Stimulated activated naive CD8-positive, alpha-beta T cell treated with anti-CD3 and anti-CD28 coated beads, Interleukin-15, amount 100 ng/mL, for 72 hours (primary cell): ENCODE measurements around the gene TAC1.
A peak's percentile ranks its signal among the peaks of the same experiment; 100 is the strongest.

Experiments used
- ATAC-seq: fragments of 150-1000 bp; cut with Tn5 transposase; 2 replicates; pipeline ENCODE4 v1.10.0; 2021; ENCODE audit warnings: mild to moderate bottlenecking, moderate library complexity
- DNase-seq, 2 donors: peaks; one replicate each; pipeline ENCODE4 v3.0.0; 2021 to 2022
- H3K27ac Mint-ChIP-seq, 2 donors: one replicate each; pipeline ENCODE4 v1.8.0; 2022; ENCODE audit warnings: mild to moderate bottlenecking in 2 of 2, mixed read lengths in 2 of 2, moderate library complexity in 2 of 2
- H3K27me3 Mint-ChIP-seq: one replicate; pipeline ENCODE4 v1.8.0; 2022; ENCODE audit warnings: mixed read lengths
- H3K4me1 Mint-ChIP-seq: one replicate; pipeline ENCODE4 v1.8.0; 2022; ENCODE audit warnings: mild to moderate bottlenecking, mixed read lengths
- H3K4me3 Mint-ChIP-seq, 2 donors: one replicate each; pipeline ENCODE4 v1.8.0; 2022; ENCODE audit warnings: mild to moderate bottlenecking in 2 of 2, mixed read lengths in 2 of 2, moderate library complexity in 1 of 2
- H3K9me3 Mint-ChIP-seq, 2 donors: one replicate each; pipeline ENCODE4 v1.8.0; 2022; ENCODE audit warnings: mixed read lengths in 2 of 2

TAC1 gene

GRCh38 chr7:97731736-97732564 is at the start of gene TAC1:
TSS of gene TAC1 (plus strand) at chr7:97732086. CDS start at chr7:97732613, 527 bp downstream.
- Mint-ChIP-seq H3K9me3 (no peaks in the 10 kb centered on the region), H3K4me3 (peak within 1 kb of the TSS; percentile 61 to 67), H3K27ac (peak within 1 kb of the TSS in 1 of 2 donors; percentile 79), H3K4me1 (peaks cover 29% of the 10 kb centered on the region), H3K27me3 (peaks cover 70% of the 10 kb centered on the region)
- DNase-seq (no peak), ATAC-seq (peak; percentile 39)

- no peaks in the 10 kb centered on the region for H3K9me3 Mint-ChIP-seq
- H3K27ac Mint-ChIP-seq, result no peak overlapping the region
- H3K4me1 Mint-ChIP-seq, result no peaks in the 10 kb centered on the region
- no peak for DNase-seq
- peaks cover 12% of the 10 kb centered on the region for H3K27me3 Mint-ChIP-seq
- no peak for ATAC-seq
- H3K4me3 Mint-ChIP-seq, result no peak overlapping the region
These were observed 45.9 kb upstream of the TAC1 start for GRCh38 chr7:97685952-97686351.

GRCh38 chr7:97693586-97693985 is 38.3 kb upstream of the TAC1 start:
- no peaks in the 10 kb centered on the region for H3K9me3 Mint-ChIP-seq
- H3K27me3 Mint-ChIP-seq, result no peaks in the 10 kb centered on the region
- ATAC-seq, result no peak
- no peak overlapping the region for H3K4me3 Mint-ChIP-seq
- H3K4me1 Mint-ChIP-seq, result no peaks in the 10 kb centered on the region
- no peak overlapping the region for H3K27ac Mint-ChIP-seq
- DNase-seq, result no peak

- DNase-seq (no peak), ATAC-seq (no peak)
- Mint-ChIP-seq H3K4me1 (no peaks in the 10 kb centered on the region), H3K27ac (no peak overlapping the region), H3K27me3 (no peaks in the 10 kb centered on the region), H3K4me3 (no peak overlapping the region), H3K9me3 (peaks cover 0 to 4% of the 10 kb centered on the region in 2 donors)
These were observed 37.5 kb upstream of the TAC1 start for GRCh38 chr7:97694355-97694754.

GRCh38 chr7:97697396-97697795 is 34.5 kb upstream of the TAC1 start:
- Mint-ChIP-seq H3K27ac (no peak overlapping the region), H3K9me3 (peaks cover 7 to 8% of the 10 kb centered on the region in 2 donors), H3K4me1 (no peaks in the 10 kb centered on the region), H3K4me3 (no peak overlapping the region), H3K27me3 (no peaks in the 10 kb centered on the region)
- no peak for DNase-seq
- no peak for ATAC-seq

GRCh38 chr7:97722386-97722785 is 9.5 kb upstream of the TAC1 start:
- no peak overlapping the region for H3K27ac Mint-ChIP-seq
- H3K4me3 Mint-ChIP-seq, result no peak overlapping the region
- no peak for ATAC-seq

GRCh38 chr7:97732565-97733275 is 834 bp downstream of the TAC1 start:
- peaks cover 70% of the 10 kb centered on the region for H3K27me3 Mint-ChIP-seq
- ATAC-seq (peak; percentile 20), DNase-seq (no peak)
- H3K9me3 Mint-ChIP-seq, result no peaks in the 10 kb centered on the region
- H3K4me1 Mint-ChIP-seq, result peaks cover 29% of the 10 kb centered on the region
- no peak overlapping the region for H3K27ac Mint-ChIP-seq
- H3K4me3 Mint-ChIP-seq, result peak overlapping the region; percentile 61 to 67

More at GRCh38 chr7:97722386-97722785, 9.5 kb upstream of the TAC1 start:
- no peak for DNase-seq
- H3K9me3 Mint-ChIP-seq, result peaks cover 0 to 10% of the 10 kb centered on the region in 2 donors
- H3K4me1 Mint-ChIP-seq, result no peaks in the 10 kb centered on the region
- peaks cover 22% of the 10 kb centered on the region for H3K27me3 Mint-ChIP-seq

GRCh38 chr7:97733276-97734161 is 1.6 kb downstream of the TAC1 start:
- H3K4me3 Mint-ChIP-seq, result peak overlapping the region; percentile 61 to 67
- peak in 1 of 2 donors; percentile 9 for DNase-seq
- no peaks in the 10 kb centered on the region for H3K9me3 Mint-ChIP-seq
- H3K27me3 Mint-ChIP-seq, result peaks cover 67% of the 10 kb centered on the region
- H3K27ac Mint-ChIP-seq, result no peak overlapping the region
- peak; percentile 39 for ATAC-seq
- peaks cover 29% of the 10 kb centered on the region for H3K4me1 Mint-ChIP-seq

GRCh38 chr7:97734255-97734654 is 2.4 kb downstream of the TAC1 start:
- peak overlapping the region in 1 of 2 donors; percentile 20 for H3K4me3 Mint-ChIP-seq
- peaks cover 61% of the 10 kb centered on the region for H3K27me3 Mint-ChIP-seq
- H3K9me3 Mint-ChIP-seq, result no peaks in the 10 kb centered on the region
- H3K27ac Mint-ChIP-seq, result no peak overlapping the region
- DNase-seq (no peak), ATAC-seq (no peak)
- peaks cover 29% of the 10 kb centered on the region for H3K4me1 Mint-ChIP-seq

GRCh38 chr7:97735075-97735474 is 3.2 kb downstream of the TAC1 start:
- peaks cover 53% of the 10 kb centered on the region for H3K27me3 Mint-ChIP-seq

GRCh38 chr7:97748482-97748881 is 16.6 kb downstream of the TAC1 start:
- Mint-ChIP-seq H3K27me3 (no peaks in the 10 kb centered on the region), H3K4me1 (no peaks in the 10 kb centered on the region), H3K9me3 (no peaks in the 10 kb centered on the region), H3K27ac (no peak overlapping the region), H3K4me3 (no peak overlapping the region)
- ATAC-seq (no peak), DNase-seq (no peak)

More at GRCh38 chr7:97735075-97735474, 3.2 kb downstream of the TAC1 start:
- no peak overlapping the region for H3K27ac Mint-ChIP-seq
- no peaks in the 10 kb centered on the region for H3K9me3 Mint-ChIP-seq
- no peak overlapping the region for H3K4me3 Mint-ChIP-seq
- peaks cover 29% of the 10 kb centered on the region for H3K4me1 Mint-ChIP-seq
- DNase-seq (no peak), ATAC-seq (no peak)

GRCh38 chr7:97751566-97751965 is 19.7 kb downstream of the TAC1 start:
- Mint-ChIP-seq H3K27me3 (no peaks in the 10 kb centered on the region), H3K9me3 (no peaks in the 10 kb centered on the region), H3K4me3 (no peak overlapping the region), H3K4me1 (no peaks in the 10 kb centered on the region), H3K27ac (no peak overlapping the region)
- no peak for DNase-seq
- ATAC-seq, result no peak

- DNase-seq (no peak), ATAC-seq (no peak)
- H3K4me1 Mint-ChIP-seq, result no peaks in the 10 kb centered on the region
- H3K9me3 Mint-ChIP-seq, result no peaks in the 10 kb centered on the region
- no peak overlapping the region for H3K4me3 Mint-ChIP-seq
- no peaks in the 10 kb centered on the region for H3K27me3 Mint-ChIP-seq
- H3K27ac Mint-ChIP-seq, result no peak overlapping the region
These were observed 20.3 kb downstream of the TAC1 start for GRCh38 chr7:97752215-97752614.

GRCh38 chr7:97757824-97758223 is 25.9 kb downstream of the TAC1 start:
- no peak for ATAC-seq
- DNase-seq, result no peak
- no peak overlapping the region for H3K4me3 Mint-ChIP-seq

GRCh38 chr7:97770850-97771249 is 39.0 kb downstream of the TAC1 start:
- H3K9me3 Mint-ChIP-seq, result peaks cover 0 to 6% of the 10 kb centered on the region in 2 donors
- H3K27me3 Mint-ChIP-seq, result peaks cover 7% of the 10 kb centered on the region
- no peak overlapping the region for H3K4me3 Mint-ChIP-seq
- H3K27ac Mint-ChIP-seq, result peak overlapping the region in 1 of 2 donors; percentile 47
- ATAC-seq (no peak), DNase-seq (no peak)
- H3K4me1 Mint-ChIP-seq, result no peaks in the 10 kb centered on the region

More at GRCh38 chr7:97757824-97758223, 25.9 kb downstream of the TAC1 start:
- H3K27ac Mint-ChIP-seq, result no peak overlapping the region
- H3K9me3 Mint-ChIP-seq, result no peaks in the 10 kb centered on the region
- H3K27me3 Mint-ChIP-seq, result peaks cover 8% of the 10 kb centered on the region
- H3K4me1 Mint-ChIP-seq, result no peaks in the 10 kb centered on the region
